Transverse colon (tissue), 4 donors: ENCODE results near the gene NUSAP1. TPM values are rescaled to one million over a fixed set of nuclear protein-coding genes. Genes with fewer than 3 reads are reported as not detected.
A peak's percentile ranks its signal among the peaks of the same experiment; 100 is the strongest.

ENCODE experiments used
- DNase-seq: peaks from one replicate; pipeline ENCODE4 v3.0.0-alpha.2; 2019
- H3K27ac ChIP-seq, 4 donors: fragments of 200-600 bp; sonication (generic); 2 replicates each; pipeline ENCODE4 v1.5.1; 2016 to 2018; ENCODE audit warnings: inconsistent platforms in 4 of 4
- H3K27me3 ChIP-seq: fragments of 200-600 bp; sonication (generic); 2 replicates; pipeline ENCODE4 v1.5.1; 2017; ENCODE audit warnings: inconsistent platforms
- H3K36me3 ChIP-seq, 4 donors: fragments of 200-600 bp; sonication (generic); 2 replicates each; pipeline ENCODE4 v1.5.1; 2017 to 2019; ENCODE audit warnings: inconsistent platforms in 4 of 4
- H3K4me1 ChIP-seq, 4 donors: fragments of 200-600 bp; sonication (generic); 2 replicates each; pipeline ENCODE4 v1.5.1; 2017 to 2020; ENCODE audit warnings: inconsistent platforms in 4 of 4
- H3K4me3 ChIP-seq, 4 donors: fragments of 200-600 bp; sonication (generic); 1 replicate in 1 of 4; 2 replicates in 3 of 4; pipeline versions ENCODE4 v1.5.1 to v1.6.1; 2017 to 2019; ENCODE audit warnings: inconsistent platforms in 4 of 4
- H3K9me3 ChIP-seq, 2 donors: fragments of 200-600 bp; sonication (generic); 2 replicates each; pipeline ENCODE4 v1.5.1; 2017 to 2019; ENCODE audit warnings: inconsistent platforms in 2 of 2
- EP300 ChIP-seq: sonication (generic); formaldehyde crosslinking; IDR thresholded peaks from one replicate; pipeline ENCODE4 v1.6.1; 2017; ENCODE audit warnings: antibody characterized with exemption, low read depth
- POLR2A ChIP-seq: fragments of 450-650 bp; IDR thresholded peaks from one replicate; pipeline ENCODE4 v1.6.1; 2016; ENCODE audit warnings: antibody characterized with exemption, mild to moderate bottlenecking, moderate library complexity
- POLR2AphosphoS5 ChIP-seq, 3 donors: sonication (generic); formaldehyde crosslinking; IDR thresholded peaks; one replicate each; pipeline ENCODE4 v1.6.1; 2016; ENCODE audit warnings: antibody characterized with exemption in 3 of 3
- WGBS, 2 donors: methylation state at CpG; one replicate each; pipeline ENCODE4 v1.1.5; 2018; ENCODE audit warnings: low coverage in 1 of 2; 5-methylcytosine and 5-hydroxymethylcytosine counted together
- in situ Hi-C, 4 donors: fragments of 200-750 bp; cut with MboI; loops; one replicate each; pipeline versions ENCODE4 v1.15.0 to v1.15.1; 2017; ENCODE audit warnings: low sequenced_read_pairs in 3 of 4, low pct_ligation_motif_present in 1 of 4, low pct_unique_long_range_greater_than_20kb in 1 of 4
- intact Hi-C: fragments of 100-400 bp; cut with DNase I; formaldehyde crosslinking; loops from one replicate; pipeline ENCODE4 v1.15.1; 2023; ENCODE audit warnings: low total_unique reads
- total RNA-seq, 4 donors: library from RNA; depleted of rRNA; stranded (reverse); fragments of >200 nt; gene quantifications; one replicate each; pipeline ENCODE4 v1.1.0, GENCODE V29; 2016
- TF ChIP-seq, protein P1 (sequence below), 5 experiments: fragments of 200-600 bp in 3 of 5; fragments of 450-650 bp in 2 of 5; sonication (generic) in 3 of 5; IDR thresholded peaks; 1 replicate in 2 of 5; 2 replicates in 3 of 5; pipeline ENCODE4 v1.5.1; 2016 to 2017; ENCODE audit warnings: antibody characterized with exemption in 5 of 5, inconsistent platforms in 3 of 5, mild to moderate bottlenecking in 2 of 5, moderate library complexity in 1 of 5

The NUSAP1 gene
- total RNA-seq, 4 donors from 2014 or later: 5.0 to 8.9 (median 7.5) TPM

DNA sequence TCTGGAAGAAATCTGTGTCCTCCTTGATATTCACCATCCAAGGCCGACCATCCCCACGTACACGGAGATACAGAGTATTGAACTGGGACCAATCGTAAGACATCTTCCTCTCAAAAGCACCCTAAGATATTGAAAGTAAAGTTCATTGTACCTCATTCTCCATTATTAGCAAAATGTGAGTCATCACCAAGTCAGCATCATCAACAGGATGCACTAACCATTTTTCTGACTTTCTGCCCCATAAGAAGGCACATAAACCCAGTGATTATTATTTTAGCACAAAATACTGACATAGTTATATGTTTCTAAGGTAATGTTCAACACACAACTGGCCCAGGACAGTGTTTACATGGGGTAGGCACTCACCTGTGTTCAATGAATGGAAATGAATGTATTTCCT is 62.2 kb downstream of the NUSAP1 start:
- Histone ChIP-seq H3K4me3 (no peak overlapping the region), H3K27ac (no peak overlapping the region), H3K4me1 (no peaks in the 10 kb centered on the region), H3K36me3 (peaks cover 0 to 16% (median 7%) of the 10 kb centered on the region in 4 donors), H3K27me3 (no peaks in the 10 kb centered on the region), H3K9me3 (no peaks in the 10 kb centered on the region)
- 96 to 100% methylated on average over 4 of the region's 4 CpGs for WGBS, 2 donors
- no peak for DNase-seq
- intact Hi-C loops: no loop called here
- in situ Hi-C loops: no loop called here
- TF ChIP-seq EP300: no peak
- TF ChIP-seq, protein P1, sequence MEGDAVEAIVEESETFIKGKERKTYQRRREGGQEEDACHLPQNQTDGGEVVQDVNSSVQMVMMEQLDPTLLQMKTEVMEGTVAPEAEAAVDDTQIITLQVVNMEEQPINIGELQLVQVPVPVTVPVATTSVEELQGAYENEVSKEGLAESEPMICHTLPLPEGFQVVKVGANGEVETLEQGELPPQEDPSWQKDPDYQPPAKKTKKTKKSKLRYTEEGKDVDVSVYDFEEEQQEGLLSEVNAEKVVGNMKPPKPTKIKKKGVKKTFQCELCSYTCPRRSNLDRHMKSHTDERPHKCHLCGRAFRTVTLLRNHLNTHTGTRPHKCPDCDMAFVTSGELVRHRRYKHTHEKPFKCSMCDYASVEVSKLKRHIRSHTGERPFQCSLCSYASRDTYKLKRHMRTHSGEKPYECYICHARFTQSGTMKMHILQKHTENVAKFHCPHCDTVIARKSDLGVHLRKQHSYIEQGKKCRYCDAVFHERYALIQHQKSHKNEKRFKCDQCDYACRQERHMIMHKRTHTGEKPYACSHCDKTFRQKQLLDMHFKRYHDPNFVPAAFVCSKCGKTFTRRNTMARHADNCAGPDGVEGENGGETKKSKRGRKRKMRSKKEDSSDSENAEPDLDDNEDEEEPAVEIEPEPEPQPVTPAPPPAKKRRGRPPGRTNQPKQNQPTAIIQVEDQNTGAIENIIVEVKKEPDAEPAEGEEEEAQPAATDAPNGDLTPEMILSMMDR (IDR thresholded peaks at IDR 0.05): no peak
- no peak for TF ChIP-seq POLR2AphosphoS5 (IDR thresholded peaks at IDR 0.05)
- no peak for TF ChIP-seq POLR2A

DNA sequence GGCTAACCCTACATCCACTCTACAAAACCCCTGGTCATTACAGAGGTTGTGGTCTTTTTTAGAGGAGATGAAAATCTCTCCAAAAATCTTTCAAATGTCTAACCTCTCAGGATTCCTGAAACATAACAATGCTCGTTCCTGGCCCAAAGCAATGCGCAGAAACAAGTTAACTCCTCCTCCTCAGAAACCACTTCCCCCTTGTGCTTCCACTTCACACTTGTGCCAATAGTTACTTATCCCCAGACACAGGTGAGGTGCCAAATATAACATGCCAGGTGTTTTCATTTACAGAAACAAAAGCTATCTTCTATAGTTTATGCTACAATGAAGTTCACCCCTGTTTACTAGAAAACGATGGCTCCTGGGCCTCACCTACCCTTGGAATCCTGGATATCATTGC is 63.4 kb downstream of the NUSAP1 start:
- H3K27me3 ChIP-seq: no peaks in the 10 kb centered on the region
- intact Hi-C loops: no loop called here
- H3K36me3 ChIP-seq: peaks cover 0 to 16% (median 7%) of the 10 kb centered on the region in 4 donors
- in situ Hi-C loops: no loop called here
- TF ChIP-seq EP300 (no peak), POLR2A (no peak), POLR2AphosphoS5 (IDR thresholded peaks at IDR 0.05) (no peak)
- TF ChIP-seq, protein P1 (IDR thresholded peaks at IDR 0.05): no peak
- WGBS, 2 donors: 78 to 86% methylated on average over 3 of the region's 3 CpGs
- H3K27ac ChIP-seq: no peak overlapping the region
- DNase-seq: no peak
- no peak overlapping the region for H3K4me3 ChIP-seq
- peaks cover 0 to 4% (median 0%) of the 10 kb centered on the region in 4 donors for H3K4me1 ChIP-seq
- no peaks in the 10 kb centered on the region for H3K9me3 ChIP-seq

DNA sequence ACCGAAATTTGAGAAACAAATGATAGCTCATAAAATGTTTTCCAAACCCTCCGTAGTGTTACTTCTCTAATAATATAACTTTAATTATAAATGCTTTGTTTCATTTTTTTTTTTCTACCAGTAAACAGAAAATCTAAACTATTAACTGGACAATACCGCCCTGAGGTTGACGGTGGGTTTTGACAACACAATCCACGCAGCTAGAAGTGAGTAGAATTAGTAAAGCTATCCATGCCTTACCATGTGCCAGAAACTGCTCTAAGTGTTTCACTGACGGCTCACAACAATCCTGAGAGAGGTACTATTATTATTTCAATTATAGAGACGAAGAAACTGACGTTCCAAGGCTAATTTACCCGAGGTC is 69.2 kb downstream of the NUSAP1 start:
- WGBS, 2 donors: 5 to 7% methylated on average over 6 to 9 of the region's 9 CpGs
- H3K4me3 ChIP-seq: peak overlapping the region; percentile 65 to 85 (median 74)
- no peaks in the 10 kb centered on the region for H3K9me3 ChIP-seq
- peaks cover 0 to 19% (median 4%) of the 10 kb centered on the region in 4 donors for H3K4me1 ChIP-seq
- in situ Hi-C loops (no loop called here), intact Hi-C loops (loop anchor here (1.0 kb wide), 1 partner anchor 26 kb away; no protein-coding TSS in a partner anchor)
- peak overlapping the region; percentile 89 to 94 (median 90) for H3K27ac ChIP-seq
- no peaks in the 10 kb centered on the region for H3K36me3 ChIP-seq
- H3K27me3 ChIP-seq: no peaks in the 10 kb centered on the region
- TF ChIP-seq EP300 (no peak), POLR2A (no peak), POLR2AphosphoS5 (IDR thresholded peaks at IDR 0.05) (no peak)
- TF ChIP-seq, protein P1 (IDR thresholded peaks at IDR 0.05): no peak
- DNase-seq: no peak

DNA sequence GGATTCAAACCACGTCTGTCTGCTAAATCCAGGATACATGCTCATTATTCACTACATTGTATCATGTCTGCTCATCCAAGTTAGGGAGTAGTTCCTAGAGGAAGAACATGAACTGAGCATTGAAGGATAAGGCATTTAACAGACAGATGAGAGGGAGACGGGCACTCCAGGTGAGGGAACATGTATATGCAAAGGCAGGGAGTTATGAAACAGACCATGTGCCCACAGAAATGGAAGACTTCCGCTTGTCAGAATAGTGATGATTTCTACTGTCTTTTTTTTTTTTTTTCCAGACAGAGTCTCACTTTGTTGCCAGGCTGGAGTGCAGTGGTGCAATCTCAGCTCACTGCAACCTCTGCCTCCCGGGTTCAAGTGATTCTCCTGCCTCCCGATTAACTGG is 74.7 kb downstream of the NUSAP1 start:
- WGBS, 2 donors: 87% methylated on average over 3 to 5 of the region's 5 CpGs
- Histone ChIP-seq H3K9me3 (no peaks in the 10 kb centered on the region), H3K4me1 (peaks cover 0 to 14% (median 2%) of the 10 kb centered on the region in 4 donors), H3K27me3 (no peaks in the 10 kb centered on the region), H3K4me3 (no peak overlapping the region), H3K36me3 (no peaks in the 10 kb centered on the region), H3K27ac (no peak overlapping the region)
- intact Hi-C loops (no loop called here), in situ Hi-C loops (no loop called here)
- no peak for DNase-seq
- TF ChIP-seq EP300: no peak
- TF ChIP-seq, protein P1 (IDR thresholded peaks at IDR 0.05): no peak
- TF ChIP-seq POLR2AphosphoS5 (IDR thresholded peaks at IDR 0.05): no peak
- no peak for TF ChIP-seq POLR2A
